GM10847 (cell line): ENCODE measurements around the gene SSX2.
"Not testable (repeated sequence)": the region's sequence is repeated elsewhere in the genome, so short reads cannot be mapped to it uniquely, and the experiment has no call there.

Experiments
- POLR2A ChIP-seq: IDR thresholded peaks from 2 replicates; pipeline ENCODE4 v1.6.1; 2011; ENCODE audit not compliant: insufficient read length; ENCODE audit errors: extremely low read depth

SSX2 gene

GRCh38 chrX:52707078-52707477, at the start of gene SSX2:
Gene SSX2, minus strand, starts transcription at chrX:52707178. Its CDS starts 1,429 bp downstream, at chrX:52705749.
- not testable (repeated sequence) for TF ChIP-seq POLR2A

- not testable (repeated sequence) for TF ChIP-seq POLR2A
Measured at GRCh38 chrX:52750952-52751351, 44.0 kb upstream of the SSX2 start, which contains the start of gene SSX2B. Gene SSX2B, plus strand, starts transcription at chrX:52751252. Its CDS starts 1,429 bp downstream, at chrX:52752681.

GRCh38 chrX:52654800-52655199, 52.2 kb downstream of the SSX2 start, which contains the start of gene SSX7:
Gene SSX7, minus strand, starts transcription at chrX:52654900. Its CDS starts 1,428 bp downstream, at chrX:52653472.
- TF ChIP-seq POLR2A, result not testable (repeated sequence)
